ENCODE results near the gene UBE2U.

Gene UBE2U

DNA sequence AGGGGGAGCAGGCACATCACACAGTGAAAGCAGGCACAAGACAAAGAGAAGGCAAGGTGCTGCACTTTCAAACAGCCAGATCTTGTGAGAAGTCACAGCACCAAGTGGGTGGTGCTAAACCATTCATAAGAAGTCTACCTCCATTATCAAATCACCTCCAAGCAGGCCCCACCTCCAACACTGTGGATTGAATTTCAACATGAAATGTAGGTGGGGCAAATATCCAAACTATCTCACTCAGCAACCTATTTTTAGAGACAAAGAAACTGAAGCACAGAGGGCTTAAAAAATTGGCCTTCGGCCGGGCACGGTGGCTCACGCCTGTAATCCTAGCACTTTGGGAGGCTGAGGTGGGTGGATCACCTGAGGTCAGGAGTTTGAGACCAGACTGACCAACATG is 90.4 kb downstream of the UBE2U start:
- DNase-seq (ENCODE audit: low read depth): no peak

DNA sequence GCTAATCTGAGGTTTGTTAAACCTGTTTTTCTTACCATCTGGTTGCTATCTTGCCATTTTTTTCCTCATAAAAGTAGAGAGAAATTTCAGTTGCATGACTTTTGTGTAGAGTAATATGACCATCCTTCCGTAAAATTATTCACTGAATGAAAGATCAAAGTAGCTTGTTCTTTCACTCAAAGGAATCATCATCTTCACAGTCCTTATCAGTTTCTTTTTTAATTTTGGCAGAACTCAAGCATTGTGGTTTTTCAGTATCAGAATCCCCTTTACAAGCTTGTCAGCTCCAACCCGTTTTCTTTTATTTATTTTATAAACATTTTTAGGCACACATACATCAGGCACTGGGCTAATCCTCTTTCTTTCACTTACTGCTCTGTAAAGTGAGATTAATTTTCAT is 91.7 kb downstream of the UBE2U start:
- DNase-seq (ENCODE audit: low read depth): no peak

DNA sequence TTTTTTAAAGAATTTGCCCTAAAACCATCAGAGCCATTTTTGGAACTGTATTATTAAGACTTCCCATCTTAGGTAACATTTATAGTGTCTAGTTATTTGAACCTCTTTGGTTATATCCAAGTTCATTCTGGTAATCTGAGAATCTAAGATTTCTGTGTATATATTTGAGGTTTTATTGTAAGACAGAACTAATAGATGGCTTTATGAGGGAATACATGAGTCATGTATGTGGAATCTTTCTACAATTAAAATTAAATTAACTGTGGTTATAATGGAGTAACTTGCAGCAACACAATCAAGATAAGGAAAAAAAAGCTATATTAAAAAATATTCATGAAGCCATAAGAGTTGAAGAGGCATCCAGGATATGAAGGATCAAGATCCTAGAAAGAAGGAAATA is 92.1 kb downstream of the UBE2U start:
- no peak for DNase-seq (ENCODE audit: low read depth)

DNA sequence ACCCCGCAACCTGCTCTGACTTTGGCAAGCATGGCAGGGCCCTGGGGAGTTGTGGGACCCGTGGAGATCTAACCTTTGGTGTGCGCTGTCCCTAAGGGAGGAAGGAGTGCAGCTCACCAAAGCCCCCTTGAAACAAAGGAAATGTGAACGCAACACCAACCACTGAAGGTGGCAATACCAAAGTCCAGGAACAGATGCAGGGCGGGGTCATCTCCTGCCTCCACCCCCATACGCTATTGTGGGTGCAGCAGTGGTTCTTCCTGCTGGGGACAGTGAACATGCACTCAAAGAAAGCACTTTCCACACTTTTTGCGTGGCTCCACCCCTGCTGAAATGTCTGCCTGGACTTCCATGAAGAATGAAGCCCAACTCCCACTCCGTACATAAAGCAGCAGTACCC is 93.0 kb downstream of the UBE2U start:
- DNase-seq (ENCODE audit: low read depth): no peak

DNA sequence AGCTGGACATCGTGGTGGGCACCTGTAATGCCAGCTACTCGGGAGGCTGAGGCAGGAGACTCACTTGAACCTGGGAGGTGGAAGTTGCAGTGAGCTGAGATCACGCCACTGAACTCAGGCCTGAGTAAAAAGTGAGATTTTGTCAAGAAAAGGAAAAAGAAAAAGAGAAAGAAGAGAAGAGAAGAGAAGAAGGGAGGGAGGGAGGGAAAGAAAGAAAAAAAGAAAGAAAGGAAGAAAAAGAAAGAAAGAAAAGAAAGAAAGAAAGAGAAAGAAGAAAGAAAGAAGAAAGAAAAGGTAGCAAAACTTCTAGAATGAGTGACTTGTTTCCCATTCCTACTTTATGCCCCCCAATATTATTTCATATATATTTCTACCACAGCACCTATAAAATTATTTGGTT is 98.8 kb downstream of the UBE2U start:
- no peak for DNase-seq (ENCODE audit: low read depth)

DNA sequence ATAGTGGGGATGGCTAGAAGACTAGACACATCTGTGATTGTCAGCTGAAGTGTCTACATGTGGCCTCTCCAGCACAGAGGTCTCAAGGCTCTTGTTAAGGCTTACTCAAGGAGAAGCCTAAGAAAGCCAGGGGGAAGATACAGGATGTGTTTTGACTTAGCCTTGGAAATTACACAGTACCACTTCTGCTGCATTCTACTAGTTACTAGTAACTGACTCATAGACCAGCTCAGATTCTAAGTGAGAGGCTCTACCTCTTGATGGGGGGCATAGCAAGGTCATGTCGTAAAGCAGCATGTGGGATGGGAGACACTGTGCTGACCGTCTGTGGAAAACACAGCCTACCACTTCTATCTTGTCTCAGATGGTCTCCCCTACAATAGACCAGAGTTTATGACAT is 99.5 kb downstream of the UBE2U start:
- DNase-seq (ENCODE audit: low read depth): no peak

DNA sequence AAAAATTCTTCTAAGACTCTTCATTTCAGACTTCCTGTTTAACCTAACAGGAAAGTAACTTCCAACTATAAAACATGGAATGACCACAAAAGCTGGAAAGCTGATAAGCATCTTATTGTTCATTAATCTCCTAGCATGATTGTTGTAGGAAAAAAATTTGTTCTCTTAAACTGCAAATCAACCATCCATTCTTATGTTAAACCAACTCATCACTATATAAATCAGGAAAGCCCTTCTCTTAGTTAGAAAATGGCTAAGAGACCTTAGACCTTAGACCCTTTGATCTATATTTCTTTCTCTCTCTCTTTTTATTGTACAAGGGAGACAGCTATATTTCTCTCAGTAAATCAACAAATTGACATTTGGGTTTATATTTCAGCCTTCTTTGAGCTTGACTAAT is 101.4 kb downstream of the UBE2U start:
- DNase-seq (ENCODE audit: low read depth): no peak

DNA sequence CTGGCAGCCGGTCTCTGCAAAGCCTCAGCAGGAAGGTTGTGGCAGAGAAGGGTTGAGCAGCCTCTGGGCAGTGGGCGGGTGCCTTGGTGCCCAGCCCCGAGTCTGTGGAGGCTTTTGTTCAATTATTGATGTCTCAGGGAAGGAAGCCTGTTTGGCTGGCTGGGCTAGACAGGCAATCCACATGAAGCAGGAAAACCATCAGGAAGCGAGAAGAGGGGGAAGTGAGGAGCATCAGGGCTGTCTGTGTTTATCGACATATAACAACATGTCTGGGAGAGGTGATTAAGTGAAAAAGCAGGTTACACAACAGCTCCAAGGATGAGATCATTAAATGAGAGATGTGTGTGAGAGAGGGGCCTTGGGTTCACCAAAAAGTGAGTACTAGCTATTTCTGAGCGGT is 105.4 kb downstream of the UBE2U start:
- DNase-seq (ENCODE audit: low read depth): no peak

DNA sequence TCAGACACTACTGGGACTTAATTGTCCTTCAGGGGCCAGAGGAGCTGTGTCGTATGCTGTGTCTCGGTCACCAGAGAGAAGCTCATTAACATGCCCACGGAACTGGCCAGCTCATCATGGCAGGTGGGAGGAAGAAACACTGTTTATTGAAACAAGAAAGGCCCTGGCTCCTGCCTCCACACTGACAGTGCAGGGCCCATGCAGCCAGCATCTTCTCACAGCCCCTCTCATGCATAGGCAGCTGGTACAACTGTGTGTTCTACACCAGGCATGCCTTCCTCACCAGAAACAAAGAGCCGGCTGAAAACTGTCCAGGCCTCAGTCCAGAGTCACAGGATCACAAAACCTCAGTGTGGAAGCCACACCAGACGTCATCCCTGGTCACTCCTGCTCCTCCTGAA is 106.0 kb downstream of the UBE2U start:
- no peak for DNase-seq (ENCODE audit: low read depth)

DNA sequence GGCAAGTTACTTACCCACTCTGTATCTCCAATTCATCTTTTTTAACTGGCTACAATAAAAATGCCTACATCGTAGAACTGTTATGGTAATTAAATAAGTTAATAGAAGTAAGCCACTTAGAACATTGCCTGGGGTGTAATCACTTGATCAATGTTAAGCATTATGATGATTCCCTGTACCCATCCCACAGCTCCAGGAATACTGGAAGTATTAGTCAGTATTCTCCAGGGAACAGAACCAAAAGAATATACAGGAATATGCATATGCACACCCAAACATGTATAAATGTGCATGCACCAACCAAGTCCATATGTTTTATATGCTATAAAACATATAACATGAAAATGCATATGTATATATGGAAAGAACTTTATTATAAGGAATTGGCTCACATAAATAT is 107.3 kb downstream of the UBE2U start:
- DNase-seq (ENCODE audit: low read depth): no peak

DNA sequence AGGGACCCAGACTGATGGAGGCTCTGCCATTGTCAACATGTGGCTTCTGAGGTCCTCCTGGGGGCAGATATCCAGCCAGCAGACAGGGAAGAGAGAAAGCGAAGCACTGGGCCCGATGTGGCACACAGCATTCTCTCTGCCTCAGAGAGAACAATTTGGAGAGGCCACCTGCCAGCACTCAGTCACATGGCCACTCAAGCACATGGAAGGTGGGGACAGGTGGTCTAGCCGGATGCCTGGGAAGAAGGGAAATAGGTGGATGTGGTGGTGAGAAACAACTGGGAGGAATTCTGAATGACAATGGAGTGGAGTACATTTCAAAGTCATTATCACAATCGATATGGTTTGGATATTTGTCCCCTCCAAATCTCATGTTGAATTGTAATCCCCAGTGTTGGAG is 109.0 kb downstream of the UBE2U start:
- DNase-seq (ENCODE audit: low read depth): no peak

DNA sequence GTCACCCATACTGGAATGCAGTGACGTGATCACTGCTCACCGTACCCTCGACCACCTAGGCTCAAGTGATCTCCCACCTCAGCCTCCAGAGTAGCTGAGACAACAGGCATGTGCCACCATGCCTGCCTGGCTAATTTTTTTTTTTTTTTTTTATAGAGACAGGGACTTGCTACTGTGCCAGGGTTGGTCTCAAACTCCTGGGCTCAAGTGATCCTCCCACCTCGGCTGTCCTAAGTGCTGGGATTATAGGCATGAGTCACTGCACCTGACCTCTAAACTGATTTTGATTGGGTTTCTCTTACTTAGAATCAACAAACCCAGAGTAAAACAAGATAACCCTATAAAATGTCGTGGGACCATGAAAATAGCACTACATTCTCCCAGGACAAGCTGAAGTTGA is 112.0 kb downstream of the UBE2U start:
- no peak for DNase-seq (ENCODE audit: low read depth)
